BLaER1 treated with 17β-estradiol and CSF1 and Interleukin-3, amounts not matched to agents 10 nM and 100 nM (cell line): Measurements from ENCODE around the gene PMEL.

ENCODE experiments used
- H3K27ac ChIP-seq, 11 experiments: shearing (Covaris generic); formaldehyde crosslinking; 2 replicates each; pipeline ENCODE4 v1.8.1; 2022
- H3K27me3 ChIP-seq, 11 experiments: shearing (Covaris generic); formaldehyde crosslinking; 2 replicates each; pipeline ENCODE4 v1.8.1; 2022
- H3K36me3 ChIP-seq, 11 experiments: shearing (Covaris generic); formaldehyde crosslinking; 2 replicates each; pipeline ENCODE4 v1.8.1; 2022
- H3K4me1 ChIP-seq, 10 experiments: shearing (Covaris generic); formaldehyde crosslinking; 2 replicates each; pipeline ENCODE4 v1.8.1; 2022
- H3K4me2 ChIP-seq, 11 experiments: shearing (Covaris generic); formaldehyde crosslinking; 2 replicates each; pipeline ENCODE4 v1.8.1; 2022
- H3K4me3 ChIP-seq, 10 experiments: shearing (Covaris generic); formaldehyde crosslinking; 2 replicates each; pipeline ENCODE4 v1.8.1; 2022
- H3K9ac ChIP-seq, 11 experiments: shearing (Covaris generic); formaldehyde crosslinking; 2 replicates each; pipeline ENCODE4 v1.8.1; 2022
- H3K9me3 ChIP-seq, 11 experiments: shearing (Covaris generic); formaldehyde crosslinking; replicated peaks in 1 of 11; 2 replicates each; pipeline ENCODE4 v1.8.1; 2022
- H4K20me1 ChIP-seq, 11 experiments: shearing (Covaris generic); formaldehyde crosslinking; 2 replicates each; pipeline ENCODE4 v1.8.1; 2022
- Cebpa-rat ChIP-seq, 11 experiments: shearing (Covaris generic); IDR thresholded peaks; 2 replicates each; pipeline ENCODE4 v1.8.1; 2022

PMEL gene

DNA sequence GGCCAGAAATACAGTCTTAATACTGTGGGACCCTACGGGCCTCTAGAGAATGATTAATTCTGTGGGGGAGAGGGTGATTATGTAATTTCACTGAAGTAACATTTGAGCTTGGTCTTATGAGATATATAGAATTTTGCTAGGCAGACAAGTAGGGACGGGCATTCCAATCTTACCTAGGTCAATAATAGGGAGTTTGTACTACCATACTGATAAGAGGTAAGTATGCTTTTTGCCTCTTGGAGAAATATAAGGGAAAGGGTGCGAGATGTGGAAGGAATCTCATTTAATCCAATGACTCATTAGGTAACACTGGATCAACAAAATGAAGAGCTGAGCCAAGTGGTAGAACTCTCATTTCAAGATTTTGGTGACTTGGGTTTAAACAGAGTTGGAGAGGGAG, 13.2 kb upstream of the PMEL start:
- peak overlapping the region in 6 of 11 experiments; percentile 50 to 78 (median 72); a peak in 7 of 22 replicates for H3K27ac ChIP-seq

DNA sequence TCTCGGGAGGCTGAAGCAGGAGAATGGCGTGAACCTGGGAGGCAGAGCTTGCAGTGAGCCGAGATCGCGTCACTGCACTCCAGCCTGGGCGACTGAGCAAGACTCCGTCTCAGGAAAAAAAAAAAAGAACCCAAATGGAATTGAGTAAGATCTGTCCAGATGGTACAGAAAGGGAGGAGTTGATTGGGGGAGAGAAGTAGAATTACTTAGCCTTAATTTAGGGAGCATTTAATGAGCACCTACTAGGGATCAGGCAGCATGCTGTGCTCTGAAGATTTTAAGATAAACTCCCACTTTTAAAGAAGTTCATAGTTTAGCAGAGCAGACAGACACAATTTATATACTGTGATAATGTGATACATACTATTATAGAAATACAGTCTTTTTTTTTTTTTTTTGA, 12.6 kb upstream of the PMEL start:
- peak overlapping the region in 2 of 10 experiments; percentile 14 to 35; a peak in 2 of 20 replicates for H3K4me3 ChIP-seq
- H3K4me1 ChIP-seq = peaks cover 67 to 86% (median 79%) of the 10 kb centered on the region in 10 experiments
- H4K20me1 ChIP-seq = peaks cover 0 to 82% (median 5%) of the 10 kb centered on the region in 11 experiments; a peak in 10 of 22 replicates
- H3K4me2 ChIP-seq = peak overlapping the region; percentile 79 to 93 (median 88); a peak in 21 of 22 replicates
- peak overlapping the region in 7 of 11 experiments; percentile 41 to 78 (median 70); a peak in 12 of 22 replicates for H3K27ac ChIP-seq
- peaks cover 14 to 50% (median 36%) of the 10 kb centered on the region in 11 experiments for H3K36me3 ChIP-seq
- H3K9me3 ChIP-seq = no peaks in the 10 kb centered on the region
- TF ChIP-seq Cebpa-rat (IDR thresholded peaks at IDR 0.05) = no peak
- no peaks in the 10 kb centered on the region for H3K27me3 ChIP-seq
- peak overlapping the region in 4 of 11 experiments; percentile 25 to 47 (median 42); a peak in 5 of 22 replicates for H3K9ac ChIP-seq

More for the DNA sequence above, 13.2 kb upstream of the PMEL start:
- H3K36me3 ChIP-seq = peaks cover 14 to 51% (median 38%) of the 10 kb centered on the region in 11 experiments
- no peaks in the 10 kb centered on the region for H3K27me3 ChIP-seq
- H3K4me2 ChIP-seq = peak overlapping the region in 10 of 11 experiments; percentile 79 to 93 (median 88); a peak in 16 of 22 replicates
- H3K9ac ChIP-seq = no peak overlapping the region
- no peak overlapping the region for H3K4me3 ChIP-seq
- H3K4me1 ChIP-seq = peaks cover 74 to 93% (median 85%) of the 10 kb centered on the region in 10 experiments
- no peaks in the 10 kb centered on the region for H3K9me3 ChIP-seq
- no peak for TF ChIP-seq Cebpa-rat (IDR thresholded peaks at IDR 0.05)
- H4K20me1 ChIP-seq = peaks cover 0 to 88% (median 5%) of the 10 kb centered on the region in 11 experiments; a peak in 10 of 22 replicates

DNA sequence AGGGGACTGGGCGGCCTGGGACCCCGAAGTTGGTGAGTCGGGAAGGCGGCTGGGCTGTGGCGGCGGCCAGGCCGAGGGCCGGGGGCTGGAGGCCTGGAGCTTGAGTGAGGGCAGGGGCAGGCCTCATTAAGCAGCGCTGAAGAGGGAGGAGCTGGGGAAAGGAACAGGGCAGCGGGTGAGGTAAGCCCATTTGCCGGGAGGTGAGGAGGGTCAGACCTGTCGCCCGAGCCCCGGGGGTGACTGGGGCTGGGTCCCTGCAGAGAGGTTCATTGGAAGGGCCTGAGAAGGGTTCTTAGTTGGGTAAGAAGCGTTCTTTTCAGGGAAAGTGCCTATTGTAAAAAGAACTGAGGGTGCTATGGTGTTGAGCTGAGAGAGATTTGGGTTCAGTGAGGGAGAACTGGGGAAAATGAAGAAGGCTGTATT, 8.5 kb upstream of the PMEL start:
- peaks cover 71 to 84% (median 76%) of the 10 kb centered on the region in 10 experiments for H3K4me1 ChIP-seq
- H4K20me1 ChIP-seq = peaks cover 0 to 42% (median 0%) of the 10 kb centered on the region in 11 experiments; a peak in 6 of 22 replicates
- no peaks in the 10 kb centered on the region for H3K9me3 ChIP-seq
- TF ChIP-seq Cebpa-rat (IDR thresholded peaks at IDR 0.05) = no peak
- H3K9ac ChIP-seq = peak overlapping the region; percentile 88 to 96 (median 93)
- peak overlapping the region; percentile 84 to 99 (median 96) for H3K4me3 ChIP-seq
- peak overlapping the region; percentile 79 to 97 (median 89) for H3K4me2 ChIP-seq
- H3K27me3 ChIP-seq = no peaks in the 10 kb centered on the region
- H3K27ac ChIP-seq = peak overlapping the region; percentile 82 to 93 (median 87)
- H3K36me3 ChIP-seq = peaks cover 12 to 56% (median 40%) of the 10 kb centered on the region in 11 experiments; a peak in 20 of 22 replicates

DNA sequence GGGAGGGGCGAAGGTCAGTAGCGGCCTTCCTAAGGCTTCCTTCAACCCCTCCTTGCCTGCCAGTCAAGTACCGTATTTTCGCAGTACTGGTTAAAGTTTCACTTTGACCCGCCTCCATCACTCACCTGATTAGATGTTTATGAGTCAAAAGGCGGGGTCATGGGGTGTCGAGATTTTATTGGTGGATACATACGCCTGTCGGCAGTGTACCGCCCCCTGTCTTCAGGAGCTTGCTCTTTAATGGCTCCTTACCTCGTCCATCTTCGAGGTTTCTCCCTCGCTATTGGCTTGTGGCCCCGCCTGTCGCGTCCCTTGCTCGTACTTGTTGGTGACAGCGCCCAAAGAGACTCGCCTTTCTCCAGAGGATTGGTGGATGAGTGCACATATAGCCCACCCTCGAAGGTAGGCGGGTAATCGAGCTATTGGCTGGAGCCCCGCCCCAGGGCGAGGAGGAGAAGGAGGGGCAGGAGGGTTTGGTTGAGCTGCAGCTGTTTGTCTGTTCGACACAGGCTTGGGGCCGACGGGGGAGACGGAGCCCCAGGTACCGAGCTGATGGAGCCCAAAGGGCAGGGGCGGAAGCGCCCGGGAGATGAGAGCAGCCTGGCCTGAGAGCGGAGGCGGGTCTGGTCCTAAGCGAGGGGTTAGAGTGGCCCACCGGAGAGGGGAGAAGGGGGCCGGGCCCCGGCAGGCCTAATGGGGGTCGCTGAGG, 7.9 kb upstream of the PMEL start, which contains the start of gene RAB5B:
Gene RAB5B, plus strand, starts transcription at position 480 of the 709 bp plus-strand sequence. CDS start 12,883 bp downstream, outside the sequence.
- Histone ChIP-seq H3K27ac (peak within 1 kb of the TSS; percentile 82 to 93 (median 87)), H3K4me2 (peak within 1 kb of the TSS; percentile 80 to 97 (median 89))

DNA sequence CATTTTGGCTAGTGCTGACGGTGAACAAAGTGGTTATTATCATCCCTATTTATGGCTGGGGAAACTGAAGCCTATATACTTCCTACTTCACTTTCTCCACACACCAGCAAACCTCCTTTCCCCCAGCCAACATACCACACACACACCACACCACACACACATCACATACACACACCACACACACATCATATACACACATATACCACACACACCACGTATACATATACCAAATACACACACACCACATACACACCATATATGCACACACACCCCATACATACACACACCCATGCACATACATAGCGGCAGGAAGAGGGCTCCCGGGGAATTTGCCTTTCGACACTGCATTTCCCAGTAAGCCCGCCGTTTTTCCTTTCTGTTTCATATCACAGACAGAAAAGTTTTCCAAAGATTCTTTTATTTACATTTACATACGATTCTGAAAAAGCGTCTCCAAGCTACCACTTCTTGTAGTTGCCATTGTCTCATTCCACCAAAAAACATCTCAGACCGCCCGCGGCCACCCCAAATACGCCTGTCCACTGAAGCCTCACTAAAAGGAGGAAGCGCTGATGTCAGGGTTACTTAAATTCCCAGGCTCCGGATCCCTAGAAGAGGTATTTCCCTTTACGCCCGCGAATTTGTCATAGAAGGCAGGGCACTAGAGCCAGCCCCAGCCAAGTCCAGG, 7.2 kb upstream of the PMEL start:
- TF ChIP-seq Cebpa-rat (IDR thresholded peaks at IDR 0.05) = no peak
- H3K9me3 ChIP-seq = no peaks in the 10 kb centered on the region
- H3K4me1 ChIP-seq = peaks cover 66 to 84% (median 72%) of the 10 kb centered on the region in 10 experiments
- H3K27me3 ChIP-seq = no peaks in the 10 kb centered on the region
- peaks cover 0 to 30% (median 0%) of the 10 kb centered on the region in 11 experiments; a peak in 6 of 22 replicates for H4K20me1 ChIP-seq
- peak overlapping the region; percentile 67 to 82 (median 77) for H3K9ac ChIP-seq
- H3K27ac ChIP-seq = peak overlapping the region; percentile 43 to 78 (median 67); a peak in 21 of 22 replicates
- peak overlapping the region; percentile 65 to 91 (median 80) for H3K4me2 ChIP-seq
- peak overlapping the region; percentile 59 to 97 (median 66) for H3K4me3 ChIP-seq
- H3K36me3 ChIP-seq = peaks cover 6 to 57% (median 45%) of the 10 kb centered on the region in 11 experiments; a peak in 17 of 22 replicates

More for the DNA sequence above, 7.9 kb upstream of the PMEL start, which contains the start of gene RAB5B:
- peaks cover 0 to 37% (median 0%) of the 10 kb centered on the region in 11 experiments; a peak in 5 of 22 replicates for H4K20me1 ChIP-seq
- H3K27me3 ChIP-seq = no peaks in the 10 kb centered on the region
- H3K9ac ChIP-seq = peak within 1 kb of the TSS; percentile 88 to 96 (median 93)
- H3K36me3 ChIP-seq = peaks cover 7 to 56% (median 40%) of the 10 kb centered on the region in 11 experiments; a peak in 19 of 22 replicates
- H3K9me3 ChIP-seq = no peaks in the 10 kb centered on the region
- TF ChIP-seq Cebpa-rat (IDR thresholded peaks at IDR 0.05) = no peak
- H3K4me1 ChIP-seq = peaks cover 66 to 84% (median 74%) of the 10 kb centered on the region in 10 experiments
- H3K4me3 ChIP-seq = peak within 1 kb of the TSS; percentile 84 to 99 (median 96)

DNA sequence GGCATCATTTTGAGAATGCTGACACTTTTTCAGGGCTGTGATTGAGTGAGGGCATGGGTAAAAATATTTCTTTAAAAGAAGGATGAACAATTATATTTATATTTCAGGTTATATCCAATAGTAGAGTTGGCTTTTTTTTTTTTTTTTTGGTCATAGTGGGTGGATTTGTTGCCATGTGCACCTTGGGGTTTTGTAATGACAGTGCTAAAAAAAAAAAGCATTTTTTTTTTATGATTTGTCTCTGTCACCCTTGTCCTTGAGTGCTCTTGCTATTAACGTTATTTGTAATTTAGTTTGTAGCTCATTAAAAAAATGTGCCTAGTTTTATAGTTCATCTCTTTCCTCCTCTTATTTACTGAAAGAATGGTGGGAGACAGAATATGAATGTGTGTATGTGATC, 6.6 kb upstream of the PMEL start:
- peak overlapping the region; percentile 43 to 78 (median 67); a peak in 18 of 22 replicates for H3K27ac ChIP-seq
- TF ChIP-seq Cebpa-rat (IDR thresholded peaks at IDR 0.05) = no peak
- H3K36me3 ChIP-seq = peaks cover 6 to 59% (median 47%) of the 10 kb centered on the region in 11 experiments; a peak in 17 of 22 replicates
- H3K4me1 ChIP-seq = peaks cover 66 to 84% (median 72%) of the 10 kb centered on the region in 10 experiments
- H4K20me1 ChIP-seq = peaks cover 0 to 24% (median 5%) of the 10 kb centered on the region in 11 experiments; a peak in 7 of 22 replicates
- peak overlapping the region; percentile 59 to 97 (median 66) for H3K4me3 ChIP-seq
- no peaks in the 10 kb centered on the region for H3K9me3 ChIP-seq
- no peaks in the 10 kb centered on the region for H3K27me3 ChIP-seq
- H3K9ac ChIP-seq = peak overlapping the region; percentile 67 to 82 (median 77); a peak in 21 of 22 replicates
- peak overlapping the region; percentile 65 to 91 (median 80) for H3K4me2 ChIP-seq

DNA sequence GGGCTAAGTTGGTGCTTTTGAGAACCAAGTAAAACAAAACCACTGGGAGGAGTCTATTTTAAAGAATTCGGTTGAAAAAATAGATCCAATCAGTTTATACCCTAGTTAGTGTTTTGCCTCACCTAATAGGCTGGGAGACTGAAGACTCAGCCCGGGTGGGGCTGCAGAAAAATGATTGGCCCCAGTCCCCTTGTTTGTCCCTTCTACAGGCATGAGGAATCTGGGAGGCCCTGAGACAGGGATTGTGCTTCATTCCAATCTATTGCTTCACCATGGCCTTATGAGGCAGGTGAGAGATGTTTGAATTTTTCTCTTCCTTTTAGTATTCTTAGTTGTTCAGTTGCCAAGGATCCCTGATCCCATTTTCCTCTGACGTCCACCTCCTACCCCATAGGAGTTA, 6.2 kb upstream of the PMEL start:
- no peak for TF ChIP-seq Cebpa-rat (IDR thresholded peaks at IDR 0.05)
- H3K9me3 ChIP-seq = no peaks in the 10 kb centered on the region
- peaks cover 0 to 20% (median 5%) of the 10 kb centered on the region in 11 experiments; a peak in 7 of 22 replicates for H4K20me1 ChIP-seq
- H3K36me3 ChIP-seq = peaks cover 4 to 56% (median 46%) of the 10 kb centered on the region in 11 experiments; a peak in 17 of 22 replicates
- peak overlapping the region in 6 of 11 experiments; percentile 10 to 78 (median 70); a peak in 9 of 22 replicates for H3K27ac ChIP-seq
- H3K27me3 ChIP-seq = no peaks in the 10 kb centered on the region
- peaks cover 66 to 83% (median 72%) of the 10 kb centered on the region in 10 experiments for H3K4me1 ChIP-seq
- peak overlapping the region in 6 of 10 experiments; percentile 60 to 74 (median 64); a peak in 11 of 20 replicates for H3K4me3 ChIP-seq
- peak overlapping the region in 7 of 11 experiments; percentile 67 to 79 (median 77); a peak in 8 of 22 replicates for H3K9ac ChIP-seq
- peak overlapping the region; percentile 65 to 91 (median 80) for H3K4me2 ChIP-seq

DNA sequence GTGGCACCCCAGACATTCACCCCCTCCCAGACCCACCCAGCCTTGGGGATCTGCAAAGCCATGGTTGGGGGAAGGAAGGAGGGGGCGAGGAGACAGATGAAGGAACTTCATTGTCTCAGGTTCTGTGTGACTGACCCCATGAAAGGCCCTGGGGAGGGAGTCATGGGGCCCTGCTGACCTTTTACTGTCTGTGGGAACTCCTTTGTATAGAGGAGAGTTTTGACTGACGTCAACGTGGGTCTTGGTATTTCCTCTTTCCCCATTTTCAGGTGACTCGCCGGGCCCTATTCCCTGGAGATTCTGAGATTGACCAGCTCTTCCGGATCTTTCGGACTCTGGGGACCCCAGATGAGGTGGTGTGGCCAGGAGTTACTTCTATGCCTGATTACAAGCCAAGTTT, 4.9 kb upstream of the PMEL start:
- Histone ChIP-seq H3K27ac (0 out of 22 replicates have a peak overlapping the region, but pooled peaks of 1 of the 11 experiments have one; percentile 11), H3K4me2 (peak overlapping the region in 9 of 11 experiments; percentile 36 to 91 (median 79); a peak in 16 of 22 replicates), H4K20me1 (peaks cover 0 to 9% (median 5%) of the 10 kb centered on the region in 11 experiments; a peak in 6 of 22 replicates), H3K9me3 (no peaks in the 10 kb centered on the region), H3K36me3 (peaks cover 0 to 47% (median 41%) of the 10 kb centered on the region in 11 experiments; a peak in 17 of 22 replicates), H3K4me1 (peaks cover 60 to 78% (median 66%) of the 10 kb centered on the region in 10 experiments), H3K27me3 (no peaks in the 10 kb centered on the region), H3K9ac (no peak overlapping the region), H3K4me3 (no peak overlapping the region)
- TF ChIP-seq Cebpa-rat (IDR thresholded peaks at IDR 0.05) = no peak
